ENCODE data around the gene IFI27L2.
A peak's percentile ranks its signal among the peaks of the same experiment; 100 is the strongest.

The IFI27L2 gene

DNA sequence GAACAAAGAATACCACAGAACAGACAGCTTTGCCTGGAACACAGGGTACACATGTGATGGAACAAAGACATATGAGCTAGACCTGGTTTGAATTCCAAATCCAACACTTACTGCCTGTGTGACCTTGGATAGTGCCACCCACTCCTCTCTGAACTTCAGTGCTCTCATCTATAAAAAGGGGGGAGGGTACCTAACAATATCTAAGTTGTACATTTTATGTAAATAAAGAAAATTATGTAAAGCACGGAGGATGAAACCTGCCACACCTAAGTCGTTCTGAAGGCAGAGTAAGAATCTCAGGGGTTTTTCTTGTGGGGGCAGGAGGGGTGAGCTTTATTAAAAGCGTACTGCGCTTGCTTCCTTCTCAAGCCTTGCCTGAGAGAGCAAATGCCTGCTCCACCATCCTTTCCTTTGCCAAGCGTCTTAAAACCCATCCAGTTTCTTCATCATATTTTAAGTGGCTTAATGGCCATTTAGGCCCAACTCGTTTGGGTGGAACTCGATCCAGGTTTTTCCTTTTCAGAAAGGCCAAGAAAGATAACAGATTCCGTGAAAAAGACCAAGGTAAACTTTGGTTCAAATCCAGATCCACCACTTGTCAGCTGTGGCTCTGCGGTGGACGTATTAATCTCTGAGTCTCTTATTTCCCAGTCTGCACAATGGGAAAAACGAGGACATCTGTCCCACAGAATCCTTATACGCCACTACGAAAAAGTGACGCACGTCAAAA, 49.3 kb downstream of the IFI27L2 start:
- Mint-ChIP-seq H3K27ac (peak overlapping the region; percentile 99), H3K36me3 (peaks cover 27% of the 10 kb centered on the region), H3K4me1 (ENCODE audit: low read depth) (peaks cover 55% of the 10 kb centered on the region), H3K4me3 (peak overlapping the region; percentile 100), H3K9me3 (ENCODE audit: low read depth) (peaks cover 6% of the 10 kb centered on the region), H3K27me3 (no peaks in the 10 kb centered on the region)

DNA sequence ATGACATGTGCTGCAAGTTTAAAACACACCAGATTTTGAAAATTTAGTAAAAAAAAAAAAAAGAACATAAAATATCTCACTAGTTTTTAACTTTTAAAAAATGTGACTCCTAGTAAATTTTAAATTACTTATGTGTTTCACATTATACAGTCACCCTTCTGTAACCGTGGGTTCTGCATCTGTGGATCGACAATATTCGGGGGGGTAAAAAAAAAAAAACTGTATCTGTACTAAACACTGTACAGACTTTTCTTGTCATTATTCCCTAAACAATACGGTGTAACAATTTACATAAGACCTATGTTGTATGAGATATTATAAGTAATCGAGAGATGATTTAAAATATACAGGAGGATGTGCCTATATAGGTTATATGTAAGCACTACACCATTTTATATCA, 51.6 kb downstream of the IFI27L2 start:
- Mint-ChIP-seq H3K4me3 (peak overlapping the region; percentile 100), H3K4me1 (ENCODE audit: low read depth) (peaks cover 66% of the 10 kb centered on the region), H3K27me3 (no peaks in the 10 kb centered on the region), H3K36me3 (peaks cover 36% of the 10 kb centered on the region), H3K9me3 (ENCODE audit: low read depth) (peaks cover 13% of the 10 kb centered on the region), H3K27ac (no peak overlapping the region)
